Measurements from ENCODE around the gene SLC9A6.

Gene SLC9A6

DNA sequence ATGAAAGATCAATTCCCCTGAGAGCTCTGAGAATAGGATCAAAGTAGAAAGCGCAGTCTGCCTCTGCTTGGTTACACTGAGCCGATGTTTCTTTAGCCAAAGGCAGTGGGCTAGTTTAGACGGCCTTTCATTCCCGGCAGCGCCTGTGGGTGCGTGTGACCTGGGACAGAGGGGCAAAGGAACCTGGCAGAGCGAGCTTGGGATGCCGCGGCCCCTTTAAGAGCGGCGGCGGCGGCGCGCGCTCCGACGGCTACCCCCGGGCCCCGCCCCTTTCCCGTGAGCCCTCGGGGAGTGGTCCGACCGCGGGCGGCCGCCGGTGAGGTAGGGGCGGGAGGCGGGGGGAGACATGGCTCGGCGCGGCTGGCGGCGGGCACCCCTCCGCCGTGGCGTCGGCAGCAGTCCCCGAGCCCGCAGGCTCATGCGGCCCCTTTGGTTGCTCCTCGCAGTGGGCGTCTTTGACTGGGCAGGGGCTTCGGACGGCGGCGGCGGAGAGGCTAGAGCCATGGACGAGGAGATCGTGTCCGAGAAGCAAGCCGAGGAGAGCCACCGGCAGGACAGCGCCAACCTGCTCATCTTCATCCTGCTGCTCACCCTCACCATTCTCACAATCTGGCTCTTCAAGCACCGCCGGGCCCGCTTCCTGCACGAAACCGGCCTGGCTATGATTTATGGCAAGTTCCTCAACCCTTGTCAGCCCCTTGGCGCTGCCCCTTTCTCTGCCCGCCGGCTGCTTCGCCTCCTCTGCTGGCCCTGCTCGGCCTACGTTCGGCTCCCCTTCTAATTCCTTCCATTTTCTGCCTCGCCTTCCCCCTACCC lies at the start of gene SLC9A6:
SLC9A6 (plus strand) TSS at position 279 of the 816 bp plus-strand sequence; CDS start at position 503, 224 bp downstream.
- DNase-seq: peak; percentile 65

DNA sequence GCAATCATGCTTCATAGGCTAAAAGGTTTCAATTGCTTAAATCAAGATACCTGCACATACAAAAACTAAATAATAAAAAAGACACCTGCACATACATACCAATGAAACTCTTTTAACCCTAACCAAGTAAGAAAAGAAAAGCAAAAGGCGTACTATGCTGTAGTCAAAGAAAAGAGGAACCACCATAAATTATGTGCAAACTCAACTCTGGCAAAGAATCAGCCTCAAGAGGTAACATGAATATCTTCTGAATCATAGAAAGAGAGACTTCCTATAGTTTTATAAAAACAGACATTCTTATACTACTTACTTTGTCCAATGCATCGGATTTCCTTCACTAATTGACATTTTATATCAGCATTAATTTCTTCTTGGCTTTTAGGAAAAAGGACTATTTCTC lies 40.7 kb upstream of the SLC9A6 start:
- no peak for DNase-seq

DNA sequence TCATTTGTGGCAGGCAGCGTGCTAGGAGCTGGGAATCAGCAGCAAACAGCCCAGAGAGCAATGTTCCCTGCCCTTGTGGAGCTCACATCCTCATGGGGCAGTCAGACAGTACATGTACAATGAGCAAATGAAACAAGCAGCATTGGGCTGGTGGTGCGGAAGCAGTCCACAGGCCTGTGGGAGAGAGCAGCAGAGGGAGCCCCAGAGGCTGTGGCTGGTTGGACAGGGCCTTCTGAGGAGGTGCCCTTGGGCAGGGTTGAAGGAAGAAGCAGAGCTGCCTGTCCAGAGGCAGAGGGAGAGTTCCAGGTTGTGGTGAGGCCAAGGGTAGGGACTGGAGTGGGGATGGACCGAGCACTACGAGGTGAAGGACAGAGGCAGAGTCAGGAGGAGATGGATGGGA lies 33.9 kb upstream of the SLC9A6 start:
- no peak for DNase-seq

GRCh38 chrX:135973025-135973547 lies 12.1 kb upstream of the SLC9A6 start:
- no peak for DNase-seq

- peak; percentile 74 for DNase-seq
These were observed 11.5 kb upstream of the SLC9A6 start, which contains the start of gene MMGT1 for GRCh38 chrX:135973548-135974278. Gene MMGT1 (minus strand): TSS chrX:135973988. CDS start chrX:135973675, 313 bp downstream.

DNA sequence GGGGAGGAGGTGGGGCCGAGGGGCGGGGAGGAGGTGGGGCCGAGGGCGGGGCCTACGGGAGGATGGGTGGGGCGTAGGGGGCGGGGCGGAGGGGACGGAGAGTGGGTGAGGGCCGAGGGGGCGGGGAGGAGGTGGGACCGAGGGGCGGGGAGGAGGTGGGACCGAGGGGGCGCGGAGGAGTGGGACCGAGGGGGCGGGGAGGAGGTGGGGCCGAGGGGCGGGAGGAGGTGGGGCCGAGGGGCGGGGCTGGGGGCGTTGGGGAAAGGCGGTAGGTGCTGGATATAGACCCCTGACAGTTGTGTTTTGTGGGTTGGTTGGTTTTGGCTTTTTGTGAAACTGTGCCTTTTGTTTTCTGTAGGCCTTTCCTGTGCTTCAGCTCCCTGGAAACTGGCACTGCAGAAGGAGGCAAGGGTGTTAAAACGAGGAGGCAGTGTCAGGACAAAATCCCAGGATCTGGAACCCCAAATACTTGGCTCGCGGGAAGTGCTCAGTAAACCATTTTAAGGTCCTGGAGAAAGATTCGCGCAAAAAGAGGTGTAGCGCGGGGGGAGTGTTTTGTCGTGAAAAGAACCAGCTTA lies 10.9 kb upstream of the SLC9A6 start:
- peak; percentile 73 for DNase-seq

DNA sequence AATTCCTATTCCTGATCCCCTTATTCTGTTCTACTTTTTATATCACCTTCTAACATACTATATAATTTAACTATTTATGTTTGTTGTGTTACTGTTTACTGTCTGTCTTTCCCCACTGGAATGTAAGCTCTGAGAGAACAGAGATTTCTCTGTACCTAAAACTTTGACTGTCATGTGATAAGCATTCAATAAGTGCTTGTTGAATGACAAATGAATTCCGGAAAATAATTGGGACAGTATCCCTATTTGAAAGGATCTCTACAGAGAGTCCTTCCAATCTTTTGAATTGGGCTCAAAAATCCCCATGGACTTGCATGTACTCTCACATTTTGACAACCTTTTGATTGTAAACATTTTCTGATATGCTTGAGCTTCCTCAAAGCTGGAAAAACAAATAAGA lies 9.8 kb upstream of the SLC9A6 start:
- no peak for DNase-seq

DNA sequence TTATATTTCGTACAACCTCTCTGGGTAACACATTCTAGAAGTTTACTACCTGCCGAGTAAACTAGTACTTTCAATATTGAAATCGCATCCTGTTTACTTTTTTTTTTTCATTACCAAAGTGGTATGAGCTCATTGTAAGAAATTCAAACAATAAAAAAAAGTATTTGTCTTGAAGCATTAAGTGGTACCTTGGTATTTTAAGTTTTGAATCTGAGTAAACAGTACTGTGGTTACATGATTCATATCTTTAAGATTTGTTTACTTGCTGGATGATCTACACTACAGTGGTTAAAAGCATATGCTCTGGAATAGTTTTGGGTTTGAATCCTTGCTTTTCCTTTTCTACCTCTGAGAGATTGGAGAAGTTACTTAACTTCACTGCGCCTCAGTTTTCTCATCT lies 7.6 kb upstream of the SLC9A6 start:
- no peak for DNase-seq

- DNase-seq: no peak
These were observed 4.2 kb upstream of the SLC9A6 start for GRCh38 chrX:135981010-135981409.

DNA sequence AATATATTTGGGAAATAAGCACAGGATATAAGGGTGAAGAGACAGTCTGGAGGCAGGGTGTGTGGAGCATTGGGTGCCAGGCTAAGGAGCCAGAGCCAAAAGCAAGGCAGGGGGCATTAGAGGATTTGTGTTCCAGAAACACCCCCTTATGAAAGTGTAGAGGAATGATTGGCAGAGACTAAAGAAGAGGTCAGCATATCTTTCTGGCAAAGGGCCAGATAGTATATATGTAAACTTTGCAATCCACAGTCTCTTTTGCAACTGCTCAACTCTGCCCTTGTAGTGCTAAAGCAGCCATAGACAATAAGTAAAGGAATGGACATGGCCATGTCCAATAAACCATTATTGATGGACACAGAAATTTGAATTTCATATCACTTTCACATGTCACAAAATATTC lies 3.6 kb upstream of the SLC9A6 start:
- DNase-seq: no peak

DNA sequence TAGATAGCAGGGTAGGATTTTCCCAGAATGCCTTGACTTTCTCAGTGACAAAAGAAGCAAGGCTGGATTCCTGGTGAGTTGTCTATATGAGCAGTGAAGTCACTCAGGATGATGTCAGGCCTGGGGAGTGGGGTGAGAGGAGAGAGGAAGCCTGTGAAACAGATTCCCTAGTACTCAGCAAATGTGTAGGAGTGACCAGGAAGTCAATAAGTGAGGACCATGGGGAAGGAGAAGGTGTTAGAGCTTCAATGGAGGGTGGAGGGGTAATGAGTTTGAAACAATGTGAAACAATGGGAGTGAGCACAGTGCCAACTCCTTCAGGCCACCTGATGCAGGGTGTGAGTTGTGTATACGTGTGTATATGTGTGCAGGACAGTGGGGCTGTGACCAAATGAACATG lies 2.4 kb upstream of the SLC9A6 start:
- DNase-seq: no peak

DNA sequence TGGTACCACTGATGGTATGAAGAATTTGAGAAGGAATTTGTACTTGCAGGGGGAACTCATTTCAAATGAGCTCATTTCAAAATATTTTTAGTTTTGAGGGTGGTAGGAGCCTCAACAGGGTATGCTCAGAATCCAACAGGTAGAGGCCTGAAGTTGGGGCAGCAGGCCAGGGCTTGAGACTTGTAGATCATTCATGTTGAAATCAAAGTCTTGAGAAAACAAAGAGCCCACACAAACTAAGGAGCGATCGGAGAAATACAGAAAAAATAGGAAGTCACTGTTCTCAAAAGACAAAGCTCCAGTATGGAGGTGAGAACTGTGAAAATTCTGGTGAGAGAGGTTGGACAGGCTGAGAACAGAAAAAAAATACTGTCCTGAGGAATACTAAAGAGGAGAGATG lies 979 bp upstream of the SLC9A6 start:
- DNase-seq: no peak

DNA sequence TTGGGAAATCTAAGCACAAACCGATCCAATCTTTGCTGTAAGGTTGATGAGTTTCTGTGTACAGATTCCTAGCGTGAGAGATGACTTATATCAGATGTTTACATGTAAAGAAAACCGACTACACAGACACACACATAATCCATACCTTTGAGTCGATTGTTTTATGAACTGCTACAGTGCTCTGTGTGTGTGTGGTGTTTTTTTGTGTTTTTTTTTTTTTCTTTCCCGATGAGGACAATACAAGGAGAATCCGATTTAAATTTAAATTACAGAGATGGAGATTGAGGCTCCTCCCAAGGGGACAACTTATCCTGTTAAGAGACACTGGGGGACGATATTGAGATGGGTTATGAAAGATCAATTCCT lies 461 bp upstream of the SLC9A6 start:
- DNase-seq: no peak

DNA sequence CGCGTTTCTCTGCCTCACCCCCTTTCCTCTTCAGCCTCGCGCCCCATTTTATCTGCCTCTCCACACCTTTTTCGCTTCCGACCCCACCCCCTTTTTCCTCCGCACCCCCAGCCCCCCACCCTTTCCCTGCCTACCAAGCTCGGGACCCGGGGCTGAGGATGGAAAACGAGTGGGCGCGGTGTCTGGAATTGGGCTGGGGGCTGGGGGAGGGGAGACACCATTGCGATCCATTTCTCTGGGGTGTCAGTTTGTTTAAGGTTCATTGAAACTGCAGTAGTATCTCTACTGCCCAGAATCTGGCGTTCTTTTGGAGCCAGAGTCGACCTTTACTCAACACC lies 707 bp downstream of the SLC9A6 start:
- no peak for DNase-seq

GRCh38 chrX:135988245-135988644 lies 3.0 kb downstream of the SLC9A6 start:
- no peak for DNase-seq

GRCh38 chrX:136015016-136015415 lies 29.8 kb downstream of the SLC9A6 start:
- no peak for DNase-seq

DNA sequence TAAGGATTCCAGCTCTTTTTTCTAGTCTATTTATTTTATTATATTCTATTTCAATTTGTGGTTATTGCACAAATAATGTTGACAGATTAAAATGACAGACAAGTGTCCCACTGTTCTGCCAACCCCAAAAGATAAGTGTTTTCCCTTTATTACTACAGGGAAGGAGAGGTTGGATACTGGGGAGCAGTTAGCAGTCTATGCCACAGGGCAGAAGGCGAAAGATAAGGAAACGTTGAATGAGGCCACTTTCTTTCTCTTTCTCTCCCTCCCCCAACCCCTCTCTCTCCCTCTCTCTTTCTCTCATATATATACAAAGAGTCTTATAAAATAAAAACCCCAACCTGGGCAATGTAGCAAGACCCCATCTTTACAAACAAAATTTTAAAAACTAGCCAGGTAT lies 31.6 kb downstream of the SLC9A6 start:
- no peak for DNase-seq

- no peak for DNase-seq
These were observed 34.0 kb downstream of the SLC9A6 start for GRCh38 chrX:136019226-136019625.

- DNase-seq: no peak
These were observed 35.9 kb downstream of the SLC9A6 start for GRCh38 chrX:136021160-136021559.

- DNase-seq: no peak
These were observed 36.7 kb downstream of the SLC9A6 start for GRCh38 chrX:136021903-136022302.

DNA sequence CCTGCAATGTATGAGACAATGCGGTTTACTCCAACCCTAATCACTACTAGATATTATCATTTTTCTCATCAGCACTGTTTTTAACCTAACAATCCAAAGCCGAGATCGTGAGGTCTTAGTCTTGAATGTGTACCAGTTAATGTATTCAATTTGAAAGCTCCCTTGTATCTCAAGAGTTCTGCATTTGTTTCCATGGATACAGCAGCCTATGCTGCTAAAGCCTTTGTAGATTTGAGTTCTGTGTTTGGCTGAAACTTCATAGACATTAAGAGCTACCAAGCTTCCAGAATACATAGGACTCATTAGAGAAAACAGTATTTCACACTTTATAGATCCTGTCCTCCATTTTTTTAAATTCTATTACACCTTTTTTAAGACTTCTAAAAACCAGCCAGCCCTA lies 39.9 kb downstream of the SLC9A6 start:
- no peak for DNase-seq

DNA sequence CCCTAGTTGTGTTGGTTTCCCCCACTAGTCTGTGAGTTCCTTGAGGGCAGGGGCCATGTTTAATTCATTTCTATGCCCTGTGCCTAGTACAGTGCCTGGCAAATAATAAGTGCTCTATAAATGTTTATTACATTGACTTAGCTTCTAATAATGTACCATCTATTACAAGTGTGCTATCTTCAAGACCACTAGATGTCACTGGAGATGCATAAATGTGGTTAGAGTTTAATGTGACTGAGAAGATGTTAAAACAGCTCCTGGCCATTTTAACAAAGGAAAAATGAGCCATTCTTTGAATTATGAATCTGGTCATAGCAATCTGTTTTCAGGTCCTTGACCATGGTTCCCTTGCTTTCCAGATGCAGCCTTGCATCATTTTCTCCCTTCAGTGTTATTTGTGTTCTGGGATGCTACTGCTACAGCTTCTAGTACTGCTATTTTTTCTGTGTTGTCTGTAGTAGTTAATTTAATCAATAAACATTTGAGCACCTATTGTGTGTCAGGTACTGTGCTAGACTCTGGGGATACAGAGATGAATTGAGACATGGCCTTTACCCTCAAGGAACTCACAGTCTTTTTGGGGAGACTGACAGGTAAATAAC lies 43.2 kb downstream of the SLC9A6 start:
- no peak for DNase-seq

- no peak for DNase-seq
These were observed 44.5 kb downstream of the SLC9A6 start for GRCh38 chrX:136029766-136030165.

Measured in stimulated activated CD4-positive, alpha-beta T cell treated with anti-CD3 and anti-CD28 coated beads, Interleukin-12 subunit alpha, Interleukin-12 subunit beta, amount 100 ng/mL, for 4 hours (primary cell).